ENCODE measurements around the gene SUSD2. TPM values are rescaled to one million over a fixed set of nuclear protein-coding genes. Genes with fewer than 3 reads are reported as not detected.

SUSD2 gene
- total and polyA plus RNA-seq, 12 donors: 0.28 to 62.7 (median 19.2) TPM

- Histone ChIP-seq H3K27ac (peak overlapping the region in 1 of 5 donors; percentile 24), H3K4me1 (replicated peaks in 1 of 2) (peaks cover 0 to 6% of the 10 kb centered on the region in 2 donors), H3K27me3 (no peaks in the 10 kb centered on the region), H3K36me3 (replicated peaks in 1 of 2) (no peaks in the 10 kb centered on the region), H3K4me3 (no peak overlapping the region), H3K9me3 (replicated peaks in 1 of 3) (no peaks in the 10 kb centered on the region)
- 35 to 44% (median 38%) methylated on average over 13 to 23 of the region's 23 CpGs for WGBS, 4 donors
- intact Hi-C loops (cut with DNase I): loop anchor here (2.0 kb wide), 1 partner anchor 57 kb away; no protein-coding TSS in a partner anchor
- DNase-seq: peak; percentile 72 to 83 (median 78)
- TF ChIP-seq CTCF (IDR thresholded peaks at IDR 0.05) (peak; percentile 79 to 98 (median 96)), POLR2A (IDR thresholded peaks at IDR 0.05) (no peak)
Observed at GRCh38 chr22:24189249-24190158, 8.2 kb downstream of the SUSD2 start.

DNA sequence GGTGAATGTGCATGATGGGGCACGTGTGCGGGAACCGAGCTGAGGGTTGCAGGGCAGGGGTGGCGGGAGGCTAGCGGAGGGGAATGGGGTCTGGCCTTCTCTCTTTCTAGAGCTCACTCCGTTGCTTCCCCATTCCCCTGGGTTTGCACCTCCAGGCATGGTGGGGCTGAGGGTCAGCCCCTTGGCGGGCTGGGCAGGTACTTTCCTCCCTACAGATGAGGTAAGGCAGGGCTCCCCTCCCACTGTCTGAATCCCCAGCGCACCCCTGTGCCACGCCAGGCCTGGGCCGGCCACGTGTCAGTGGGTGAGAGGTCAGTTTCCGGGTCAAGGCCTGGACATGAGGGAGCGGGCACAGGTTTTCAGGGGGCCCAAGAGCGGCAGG, 8.9 kb downstream of the SUSD2 start:
- H3K4me1 ChIP-seq (replicated peaks in 1 of 2): peaks cover 0 to 6% of the 10 kb centered on the region in 2 donors

GRCh38 chr22:24190596-24191208, 9.4 kb downstream of the SUSD2 start:
- intact Hi-C loops (cut with DNase I): loop anchor here in 1 of 2 donors (2.0 kb wide), 1 partner anchor 56 kb away; no protein-coding TSS in a partner anchor
- H3K4me3 ChIP-seq: no peak overlapping the region
- H3K27ac ChIP-seq: peak overlapping the region in 1 of 5 donors; percentile 24
- H3K4me1 ChIP-seq (replicated peaks in 1 of 2): peaks cover 0 to 6% of the 10 kb centered on the region in 2 donors
- 95 to 100% (median 96%) methylated on average over 5 to 8 of the region's 8 CpGs for WGBS, 4 donors
- TF ChIP-seq POLR2A (IDR thresholded peaks at IDR 0.05) (no peak), CTCF (IDR thresholded peaks at IDR 0.05) (no peak)
- no peak for DNase-seq
- H3K9me3 ChIP-seq (replicated peaks in 1 of 3): no peaks in the 10 kb centered on the region
- H3K36me3 ChIP-seq (replicated peaks in 1 of 2): no peaks in the 10 kb centered on the region
- H3K27me3 ChIP-seq: no peaks in the 10 kb centered on the region

More for the DNA sequence above, 8.9 kb downstream of the SUSD2 start:
- Histone ChIP-seq H3K27me3 (no peaks in the 10 kb centered on the region), H3K36me3 (replicated peaks in 1 of 2) (no peaks in the 10 kb centered on the region), H3K27ac (peak overlapping the region in 1 of 5 donors; percentile 24), H3K4me3 (no peak overlapping the region), H3K9me3 (replicated peaks in 1 of 3) (no peaks in the 10 kb centered on the region)
- intact Hi-C loops (cut with DNase I): loop anchor here in 1 of 2 donors (2.0 kb wide), 1 partner anchor 57 kb away; no protein-coding TSS in a partner anchor
- peak in 1 of 7 donors; percentile 22 for DNase-seq
- 73 to 88% (median 81%) methylated on average over 7 to 14 of the region's 14 CpGs for WGBS, 4 donors
- no peak for TF ChIP-seq CTCF (IDR thresholded peaks at IDR 0.05)
- no peak for TF ChIP-seq POLR2A (IDR thresholded peaks at IDR 0.05)

- DNase-seq: no peak
- Histone ChIP-seq H3K27ac (no peak overlapping the region), H3K9me3 (replicated peaks in 1 of 3) (no peaks in the 10 kb centered on the region)
Observed at GRCh38 chr22:24191381-24191841, 10.1 kb downstream of the SUSD2 start.

More at GRCh38 chr22:24191381-24191841, 10.1 kb downstream of the SUSD2 start:
- no peak for TF ChIP-seq CTCF (IDR thresholded peaks at IDR 0.05)
- no peak for TF ChIP-seq POLR2A (IDR thresholded peaks at IDR 0.05)
- no peaks in the 10 kb centered on the region for H3K36me3 ChIP-seq (replicated peaks in 1 of 2)
- H3K4me3 ChIP-seq: no peak overlapping the region
- 86 to 96% (median 92%) methylated on average over 9 to 12 of the region's 12 CpGs for WGBS, 4 donors
- peaks cover 0 to 6% of the 10 kb centered on the region in 2 donors for H3K4me1 ChIP-seq (replicated peaks in 1 of 2)
- H3K27me3 ChIP-seq: no peaks in the 10 kb centered on the region
- intact Hi-C loops (cut with DNase I): loop anchor here in 1 of 2 donors (2.0 kb wide), 1 partner anchor 55 kb away; no protein-coding TSS in a partner anchor
